Smooth muscle cell (in vitro differentiated cells): ENCODE results near the gene ESYT1. TPM values are rescaled to one million over a fixed set of nuclear protein-coding genes. Genes with fewer than 3 reads are reported as not detected.
A peak's percentile ranks its signal among the peaks of the same experiment; 100 is the strongest.

Experiments
- DNase-seq: peaks from one replicate; lab custom pipeline; 2025; ENCODE audit not compliant: unreplicated experiment; lab: John Stamatoyannopoulos, UW
- H2AFZ ChIP-seq: fragments of 200-600 bp; sonication (generic); 2 replicates; pipeline ENCODE4 v1.6.0; 2016; ENCODE audit warnings: antibody characterized with exemption, low read depth, mild to moderate bottlenecking
- H3F3A ChIP-seq: fragments of 200-600 bp; sonication (generic); 2 replicates; pipeline ENCODE4 v1.6.0; 2017; ENCODE audit warnings: antibody characterized with exemption, low read depth
- H3K27ac ChIP-seq: fragments of 200-600 bp; sonication (generic); 2 replicates; pipeline ENCODE4 v1.5.1; 2016; ENCODE audit warnings: low read depth, mild to moderate bottlenecking
- H3K27me3 ChIP-seq: fragments of 200-600 bp; sonication (generic); 2 replicates; pipeline ENCODE4 v1.6.1; 2016; ENCODE audit warnings: low read depth, mild to moderate bottlenecking
- H3K36me3 ChIP-seq: fragments of 200-600 bp; sonication (generic); 2 replicates; pipeline ENCODE4 v1.5.1; 2016; ENCODE audit warnings: low read depth
- H3K4me1 ChIP-seq: fragments of 200-600 bp; sonication (generic); 2 replicates; pipeline ENCODE4 v1.5.1; 2016; ENCODE audit warnings: low read depth
- H3K4me2 ChIP-seq: fragments of 200-600 bp; sonication (generic); 2 replicates; pipeline ENCODE4 v1.6.0; 2016; ENCODE audit warnings: mild to moderate bottlenecking
- H3K4me3 ChIP-seq: fragments of 200-600 bp; sonication (generic); 2 replicates; pipeline ENCODE4 v1.5.1; 2016; ENCODE audit warnings: mild to moderate bottlenecking
- H3K79me2 ChIP-seq: fragments of 200-600 bp; sonication (generic); 2 replicates; pipeline ENCODE4 v1.6.0; 2016; ENCODE audit warnings: low read depth, mild to moderate bottlenecking
- H3K9ac ChIP-seq: fragments of 200-600 bp; sonication (generic); 2 replicates; pipeline ENCODE4 v1.6.0; 2016; ENCODE audit warnings: low read depth
- H3K9me3 ChIP-seq: fragments of 200-600 bp; sonication (generic); replicated peaks from 2 replicates; pipeline ENCODE4 v1.5.1; 2016; ENCODE audit warnings: low read depth
- H4K20me1 ChIP-seq: fragments of 200-600 bp; sonication (generic); 2 replicates; pipeline ENCODE4 v1.6.0; 2016; ENCODE audit warnings: low read depth
- WGBS: methylation state at CpG from one replicate; pipeline ENCODE4 v1.1.7; 2016; ENCODE audit warnings: low lambda C conversion rate; 5-methylcytosine and 5-hydroxymethylcytosine counted together
- polyA plus RNA-seq: library from polyadenylated mRNA; unstranded; fragments of >200 nt; fragmentation: Nextera tagmentation; extraction: Ambion mirVana; gene quantifications from 2 replicates; pipeline ENCODE4 v1.2.1, GENCODE V29; 2016
- total RNA-seq: library from RNA; depleted of rRNA; stranded (reverse); fragments of >200 nt; gene quantifications from 2 replicates; pipeline ENCODE4 v1.2.3, GENCODE V29; 2014
- TF ChIP-seq, protein P1 (sequence below): fragments of 200-600 bp; sonication (generic); IDR thresholded peaks from 2 replicates; pipeline ENCODE4 v1.5.1; 2017; ENCODE audit warnings: borderline replicate concordance, mild to moderate bottlenecking, antibody characterized with exemption; ENCODE audit not compliant: insufficient read depth, poor library complexity, severe bottlenecking

Gene ESYT1
- total and polyA plus RNA-seq, 2 experiments from 2014 or later: 69.5 to 76.0 TPM

DNA sequence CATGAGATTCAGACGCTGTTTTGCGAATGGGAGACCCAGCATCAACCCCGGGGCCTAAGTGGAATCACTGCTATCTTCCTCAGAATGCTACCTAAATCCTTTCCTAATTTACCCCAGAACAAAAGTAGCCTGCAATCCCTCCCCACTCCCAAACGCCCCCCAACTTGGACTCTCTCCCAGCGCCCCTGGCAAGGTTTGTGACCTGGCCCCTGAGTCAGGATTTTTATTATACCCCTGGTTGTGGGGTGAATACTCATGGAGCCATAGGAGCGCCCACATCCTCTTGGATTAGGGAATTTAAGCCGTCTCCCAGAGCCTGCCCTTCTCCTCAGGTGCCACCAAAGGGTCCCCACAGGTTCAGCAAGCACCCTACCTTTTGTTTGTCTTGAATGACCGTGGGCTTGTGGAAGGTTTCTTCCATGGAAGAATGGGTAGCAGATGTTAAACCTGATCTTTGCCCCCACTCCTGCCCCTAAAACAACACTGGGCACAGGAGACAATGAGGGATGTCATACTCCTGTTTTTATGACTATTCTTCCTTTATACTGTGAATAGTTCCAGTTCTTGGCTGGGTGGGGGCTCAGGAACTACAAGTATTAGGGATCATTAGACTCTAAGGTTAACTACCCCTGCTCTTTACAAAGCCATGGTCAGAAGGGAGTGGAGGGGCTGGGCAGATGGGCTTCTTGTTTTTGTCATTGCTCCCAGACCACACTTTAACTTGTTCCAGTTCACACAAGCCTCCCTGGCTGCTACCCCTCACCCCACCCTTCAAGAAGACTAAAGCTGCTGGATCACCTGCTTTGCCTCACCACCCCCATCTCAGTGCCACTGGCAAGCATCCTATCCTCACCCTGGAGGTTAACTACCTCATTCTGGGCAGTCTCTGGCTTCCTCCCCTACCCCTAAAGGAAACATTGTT, 24.9 kb downstream of the ESYT1 start:
- no peaks in the 10 kb centered on the region for H3K36me3 ChIP-seq
- no peaks in the 10 kb centered on the region for H4K20me1 ChIP-seq
- H3K27me3 ChIP-seq: no peaks in the 10 kb centered on the region
- H3K4me1 ChIP-seq: peaks cover 18% of the 10 kb centered on the region
- peak overlapping the region; percentile 66 for H3K4me3 ChIP-seq
- DNase-seq: no peak
- TF ChIP-seq, protein P1, sequence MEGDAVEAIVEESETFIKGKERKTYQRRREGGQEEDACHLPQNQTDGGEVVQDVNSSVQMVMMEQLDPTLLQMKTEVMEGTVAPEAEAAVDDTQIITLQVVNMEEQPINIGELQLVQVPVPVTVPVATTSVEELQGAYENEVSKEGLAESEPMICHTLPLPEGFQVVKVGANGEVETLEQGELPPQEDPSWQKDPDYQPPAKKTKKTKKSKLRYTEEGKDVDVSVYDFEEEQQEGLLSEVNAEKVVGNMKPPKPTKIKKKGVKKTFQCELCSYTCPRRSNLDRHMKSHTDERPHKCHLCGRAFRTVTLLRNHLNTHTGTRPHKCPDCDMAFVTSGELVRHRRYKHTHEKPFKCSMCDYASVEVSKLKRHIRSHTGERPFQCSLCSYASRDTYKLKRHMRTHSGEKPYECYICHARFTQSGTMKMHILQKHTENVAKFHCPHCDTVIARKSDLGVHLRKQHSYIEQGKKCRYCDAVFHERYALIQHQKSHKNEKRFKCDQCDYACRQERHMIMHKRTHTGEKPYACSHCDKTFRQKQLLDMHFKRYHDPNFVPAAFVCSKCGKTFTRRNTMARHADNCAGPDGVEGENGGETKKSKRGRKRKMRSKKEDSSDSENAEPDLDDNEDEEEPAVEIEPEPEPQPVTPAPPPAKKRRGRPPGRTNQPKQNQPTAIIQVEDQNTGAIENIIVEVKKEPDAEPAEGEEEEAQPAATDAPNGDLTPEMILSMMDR: no peak
- H2AFZ ChIP-seq: no peak overlapping the region
- H3K9ac ChIP-seq: peak overlapping the region; percentile 56
- no peak overlapping the region for H3K27ac ChIP-seq
- no peaks in the 10 kb centered on the region for H3K9me3 ChIP-seq
- H3K79me2 ChIP-seq: peaks cover 10% of the 10 kb centered on the region
- H3F3A ChIP-seq: peaks cover 6% of the 10 kb centered on the region
- H3K4me2 ChIP-seq: peak overlapping the region; percentile 93
- WGBS: 19% methylated on average over 8 of the region's 8 CpGs

DNA sequence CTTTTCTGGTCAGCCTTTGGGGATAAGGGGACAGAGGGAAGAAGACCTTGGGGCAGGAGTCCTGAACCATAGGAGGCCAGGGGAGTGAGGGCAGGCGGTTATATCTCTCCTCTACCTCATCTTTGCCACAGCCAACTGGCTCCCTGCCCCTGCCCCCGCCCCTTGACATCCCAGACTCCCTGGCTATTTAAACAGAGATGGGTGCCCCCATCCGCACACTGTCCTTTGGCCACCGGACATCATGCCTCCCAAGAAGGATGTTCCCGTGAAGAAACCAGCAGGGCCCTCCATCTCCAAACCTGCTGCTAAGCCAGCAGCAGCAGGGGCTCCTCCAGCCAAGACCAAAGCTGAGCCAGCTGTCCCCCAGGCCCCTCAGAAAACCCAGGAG, 25.6 kb downstream of the ESYT1 start:
- peaks cover 18% of the 10 kb centered on the region for H3K4me1 ChIP-seq
- no peaks in the 10 kb centered on the region for H3K36me3 ChIP-seq
- peaks cover 6% of the 10 kb centered on the region for H3F3A ChIP-seq
- peaks cover 1% of the 10 kb centered on the region for H4K20me1 ChIP-seq
- 96% methylated on average over 5 of the region's 5 CpGs for WGBS
- peaks cover 17% of the 10 kb centered on the region for H3K79me2 ChIP-seq
- DNase-seq: no peak
- no peak overlapping the region for H3K4me3 ChIP-seq
- TF ChIP-seq, protein P1: no peak
- H3K27me3 ChIP-seq: no peaks in the 10 kb centered on the region
- no peaks in the 10 kb centered on the region for H3K9me3 ChIP-seq
- H3K4me2 ChIP-seq: peak overlapping the region; percentile 93
- H3K9ac ChIP-seq: no peak overlapping the region
- H2AFZ ChIP-seq: no peak overlapping the region
- no peak overlapping the region for H3K27ac ChIP-seq

DNA sequence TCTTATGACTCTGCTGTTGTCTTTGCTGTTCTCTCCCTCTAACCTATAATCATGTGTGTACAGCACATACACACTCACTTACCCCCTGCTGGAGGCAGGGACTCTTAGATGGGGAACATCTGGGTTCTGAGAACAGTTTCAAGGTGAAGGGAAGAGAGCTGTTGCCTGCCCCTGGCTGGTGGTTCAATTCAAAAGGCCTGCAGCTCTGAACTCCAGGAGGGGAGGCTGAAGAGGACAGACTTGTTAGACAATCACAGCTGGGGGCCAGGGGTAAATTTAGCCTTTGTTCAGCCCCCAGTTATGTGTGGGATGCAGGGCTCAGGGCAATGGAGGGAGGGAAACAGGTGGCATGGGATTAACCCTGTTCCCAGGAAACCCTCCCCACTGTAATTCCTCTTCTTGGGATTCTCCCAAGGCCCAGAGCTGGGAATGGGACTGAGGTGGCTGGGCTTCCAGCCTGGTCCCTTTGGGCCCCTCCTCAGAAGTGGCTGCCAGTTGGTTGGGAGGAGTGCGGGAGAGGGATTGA, 26.2 kb downstream of the ESYT1 start:
- no peaks in the 10 kb centered on the region for H3K36me3 ChIP-seq
- 100% methylated on average over 1 of the region's 1 CpG for WGBS
- H3K27me3 ChIP-seq: no peaks in the 10 kb centered on the region
- H3K4me2 ChIP-seq: no peak overlapping the region
- peaks cover 23% of the 10 kb centered on the region for H3K79me2 ChIP-seq
- no peak overlapping the region for H3K27ac ChIP-seq
- H3K9me3 ChIP-seq: no peaks in the 10 kb centered on the region
- peaks cover 12% of the 10 kb centered on the region for H3F3A ChIP-seq
- no peak overlapping the region for H3K4me3 ChIP-seq
- no peak for DNase-seq
- TF ChIP-seq, protein P1: no peak
- peaks cover 8% of the 10 kb centered on the region for H4K20me1 ChIP-seq
- H2AFZ ChIP-seq: no peak overlapping the region
- no peak overlapping the region for H3K9ac ChIP-seq
- H3K4me1 ChIP-seq: peaks cover 20% of the 10 kb centered on the region
